HG03342 (cell line): ENCODE data around the gene SDHAF4.
"Not testable (repeated sequence)": the region's sequence is repeated elsewhere in the genome, so short reads cannot be mapped to it uniquely, and the experiment has no call there.

Source experiments
- ATAC-seq: cut with Tn5 transposase; IDR thresholded peaks from one replicate; pipeline ENCODE4 v1.9.1; 2021; ENCODE audit warnings: mild to moderate bottlenecking, moderate library complexity; ENCODE audit not compliant: unreplicated experiment

SDHAF4 gene

DNA sequence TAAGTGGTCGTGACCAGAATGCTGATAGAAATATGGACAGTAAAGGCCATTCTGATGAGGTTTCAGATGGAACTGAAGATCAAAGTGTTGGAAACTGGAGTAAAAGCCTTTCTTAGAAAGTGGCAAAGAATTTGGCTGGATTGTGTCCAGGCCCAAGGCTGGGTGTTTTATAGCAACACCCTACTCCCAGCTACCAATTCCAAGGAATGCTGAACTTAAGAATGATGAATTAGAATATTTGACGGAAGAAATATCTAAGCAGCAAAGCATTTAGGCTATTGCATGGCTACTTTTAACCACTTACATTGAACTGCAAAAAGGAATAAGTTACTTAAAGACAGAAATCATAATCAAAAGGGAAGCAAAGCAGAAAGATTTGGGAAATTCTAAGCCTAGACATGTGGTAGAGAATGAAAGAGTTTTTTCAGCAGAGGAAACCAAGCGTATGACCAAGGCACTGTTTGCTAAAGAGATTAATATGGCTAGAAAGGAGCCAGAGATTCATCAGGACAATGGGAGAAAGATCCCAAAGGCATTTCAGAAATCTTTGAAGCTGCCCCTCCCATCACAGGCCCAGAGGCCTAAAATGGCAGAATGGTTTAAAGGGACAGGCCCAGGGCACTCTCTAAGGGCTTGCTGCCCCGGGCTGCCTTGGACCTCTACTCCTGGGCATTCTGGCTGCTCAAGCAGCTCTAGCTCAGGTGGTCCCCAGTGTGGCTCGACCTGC is 25.8 kb downstream of the SDHAF4 start:
- ATAC-seq: no peak

DNA sequence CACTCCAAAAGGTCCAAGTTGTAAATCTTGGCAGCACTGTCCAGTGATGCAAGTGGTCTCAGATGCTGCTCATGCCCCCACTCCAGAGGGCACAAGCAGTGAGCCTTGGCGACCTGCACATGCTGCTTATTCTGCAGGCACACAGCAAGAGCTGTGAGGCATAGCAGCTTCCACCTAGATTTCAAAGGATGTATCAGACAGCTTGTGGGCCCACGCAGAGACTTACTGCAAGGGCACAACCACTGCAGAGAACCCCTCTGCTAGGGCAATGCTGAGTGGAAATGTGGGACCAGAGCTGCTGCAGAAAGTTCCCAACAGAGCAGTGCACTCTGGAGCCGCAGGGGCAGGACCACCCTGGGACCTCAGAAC is 26.4 kb downstream of the SDHAF4 start:
- no peak for ATAC-seq

DNA sequence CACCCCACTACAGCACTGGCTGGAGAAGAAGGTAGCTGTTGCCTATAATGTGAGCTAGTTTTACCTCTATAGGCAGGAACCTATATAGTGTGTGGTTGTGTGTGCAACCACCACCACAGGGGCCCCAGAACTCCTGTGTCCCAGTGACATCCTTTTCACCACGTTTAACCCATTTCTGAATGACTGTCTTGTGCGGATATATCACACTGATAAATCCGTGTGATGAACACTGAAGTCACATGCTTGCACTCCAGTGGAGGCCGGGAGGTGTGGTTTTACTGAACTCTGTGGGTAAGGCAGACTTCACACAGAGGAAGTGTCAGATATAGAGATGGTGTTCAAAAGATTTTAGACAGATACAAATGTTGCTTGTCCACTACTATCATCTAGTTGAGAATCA is 32.5 kb downstream of the SDHAF4 start:
- no peak for ATAC-seq

DNA sequence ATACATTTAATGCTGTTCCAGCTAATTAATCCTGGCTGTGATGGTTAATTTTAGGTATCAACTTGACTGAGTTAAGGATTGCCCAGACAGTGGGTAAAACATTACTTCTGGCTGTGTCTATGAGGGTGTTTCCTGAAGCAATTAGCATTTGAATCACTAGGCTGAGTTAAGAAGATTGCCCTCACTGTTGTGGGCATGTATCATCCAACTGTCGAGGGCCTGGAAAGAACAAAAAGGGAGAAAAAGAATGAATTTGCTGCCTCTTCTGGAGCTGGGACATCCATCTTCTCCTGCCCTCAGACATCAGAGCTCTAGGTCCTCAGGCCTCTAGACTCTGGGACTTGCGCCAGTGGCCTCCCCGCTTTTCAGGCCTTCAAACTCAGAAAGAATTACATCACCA is 34.3 kb downstream of the SDHAF4 start:
- no peak for ATAC-seq

DNA sequence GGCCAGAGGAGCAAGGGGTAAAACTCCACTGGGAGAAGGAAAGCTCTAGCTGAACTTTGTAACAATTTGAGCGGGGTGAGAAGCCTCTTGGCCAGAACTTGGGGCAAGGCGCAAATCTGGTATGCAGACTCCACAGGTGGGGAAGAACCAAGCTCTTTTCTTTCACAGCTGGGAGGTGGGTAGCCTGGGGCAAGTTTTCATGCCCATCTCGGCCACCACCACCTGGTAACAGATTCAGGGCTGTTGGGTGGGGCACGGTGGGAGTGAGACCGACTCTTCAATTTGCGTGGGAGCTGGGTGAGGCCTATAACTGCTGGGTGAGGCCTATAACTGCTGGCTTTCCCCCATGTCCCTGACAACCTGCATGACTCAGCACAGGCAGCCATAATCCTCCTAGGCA is 37.5 kb downstream of the SDHAF4 start:
- ATAC-seq: no peak

DNA sequence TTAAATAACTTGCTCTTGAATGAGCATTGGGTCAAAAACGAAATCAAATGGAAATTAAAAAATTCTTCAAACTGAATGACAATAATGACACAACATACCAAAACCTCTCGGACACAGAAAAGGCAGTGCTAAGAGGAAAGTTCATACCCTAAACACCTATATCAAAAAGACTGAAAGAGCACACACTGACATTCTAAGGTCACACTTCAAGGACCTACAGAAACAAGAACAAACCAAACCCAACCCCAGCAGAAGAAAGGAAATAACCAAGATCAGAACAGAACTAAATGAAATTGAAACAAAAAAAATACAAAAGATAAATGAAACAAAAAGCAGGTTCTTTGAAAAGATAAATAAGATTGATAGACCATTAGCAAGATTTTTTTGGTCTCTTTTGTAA is 40.6 kb downstream of the SDHAF4 start:
- not testable (repeated sequence) for ATAC-seq

DNA sequence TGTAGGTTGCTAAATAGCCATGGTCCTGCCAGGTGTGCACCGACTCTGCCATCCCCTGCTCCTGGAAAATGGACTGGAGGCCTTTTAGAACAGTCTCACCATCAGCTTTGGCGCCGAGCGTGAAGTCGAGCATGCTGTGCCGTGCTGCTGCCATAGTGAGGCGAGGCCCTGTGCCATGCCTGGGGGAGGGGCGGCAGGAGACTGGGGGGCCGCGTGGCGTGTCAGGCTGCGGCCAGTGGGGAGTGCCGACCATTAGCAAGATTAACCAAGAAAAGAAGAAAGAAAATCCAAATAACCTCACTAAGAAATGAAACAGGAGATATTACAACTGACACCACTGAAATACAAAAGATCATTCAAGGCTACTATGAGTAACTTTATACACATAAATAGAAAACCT is 42.5 kb downstream of the SDHAF4 start:
- ATAC-seq: not testable (repeated sequence)

DNA sequence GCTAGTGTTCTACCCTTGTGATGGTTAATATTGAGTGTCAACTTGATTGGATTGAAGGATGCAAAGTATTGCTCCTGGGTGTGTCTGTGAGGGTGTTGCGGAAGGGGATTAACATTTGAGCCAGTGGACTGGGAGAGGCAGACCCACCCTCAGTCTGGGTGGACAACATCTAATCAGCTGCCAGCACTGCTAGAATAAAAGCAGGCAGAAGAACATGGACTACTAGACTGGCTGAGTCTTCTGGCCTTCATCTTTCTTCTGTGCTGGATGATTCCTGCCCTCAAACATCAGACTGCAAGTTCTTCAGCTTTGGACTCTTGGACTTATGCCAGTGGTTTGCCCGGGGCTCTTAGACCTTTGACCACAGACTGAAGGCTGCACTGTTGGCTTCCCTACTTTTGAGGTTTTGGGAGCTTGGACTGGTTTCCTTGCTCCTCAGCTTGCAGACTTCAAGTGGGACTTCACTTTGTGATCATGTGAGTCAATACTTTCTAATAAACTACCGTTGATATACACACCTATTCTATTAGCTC is 50.1 kb downstream of the SDHAF4 start:
- no peak for ATAC-seq

DNA sequence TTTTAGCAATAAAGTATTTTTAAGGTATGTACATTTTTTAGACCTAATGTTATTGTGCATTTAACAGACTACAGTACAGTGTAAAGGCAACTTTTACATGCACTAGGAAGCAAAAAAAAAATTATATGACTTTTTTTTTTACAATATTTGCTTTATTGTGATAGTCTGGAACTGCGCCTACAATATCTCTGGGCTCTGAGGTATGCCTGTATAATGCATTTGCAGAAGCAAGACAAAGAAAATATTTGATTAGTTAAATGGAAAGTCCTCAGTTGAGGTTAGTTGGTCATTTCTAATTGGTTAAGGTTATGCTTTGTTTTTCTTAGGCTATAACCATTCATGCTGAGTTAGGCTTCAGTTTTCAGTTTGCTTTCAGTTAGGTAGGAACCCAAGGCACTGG is 54.0 kb downstream of the SDHAF4 start:
- no peak for ATAC-seq

DNA sequence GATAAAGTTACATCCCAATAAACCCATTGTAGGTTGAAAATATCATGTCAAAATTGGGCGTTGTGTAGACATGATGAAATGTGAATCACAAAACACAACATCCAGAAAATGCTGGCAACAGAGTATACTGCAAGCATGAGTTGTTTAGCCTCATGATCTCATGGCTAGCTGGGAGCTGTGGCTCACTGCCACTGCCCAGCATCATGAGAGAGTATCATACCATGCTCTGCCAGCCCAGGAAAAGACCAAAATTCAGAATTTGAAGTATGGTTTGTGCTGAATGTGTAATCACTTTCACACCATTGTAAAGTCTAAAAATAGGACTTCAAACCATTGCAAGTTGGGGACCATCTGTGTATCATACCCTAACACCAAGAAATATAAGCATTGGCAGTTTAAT is 55.7 kb downstream of the SDHAF4 start:
- ATAC-seq: no peak

DNA sequence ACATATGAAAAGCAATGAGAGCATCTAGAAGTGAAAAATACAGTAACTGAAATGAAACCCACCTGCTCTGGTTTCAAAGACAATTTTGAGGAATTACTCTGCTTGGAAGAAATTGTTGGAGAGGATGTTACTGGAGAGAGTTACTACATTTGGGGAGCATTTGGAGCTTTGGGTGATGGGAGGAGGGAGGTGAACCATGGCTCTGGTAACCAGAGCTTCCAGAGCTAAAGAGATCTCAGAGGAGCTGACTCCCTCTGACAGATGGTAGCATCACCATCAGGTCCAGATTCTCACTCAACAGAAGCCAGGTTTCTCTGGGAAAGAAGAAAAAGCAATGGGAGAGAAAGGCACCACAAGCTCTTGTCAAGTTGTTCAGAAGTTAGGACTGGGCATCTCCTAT is 58.7 kb downstream of the SDHAF4 start:
- ATAC-seq: no peak

DNA sequence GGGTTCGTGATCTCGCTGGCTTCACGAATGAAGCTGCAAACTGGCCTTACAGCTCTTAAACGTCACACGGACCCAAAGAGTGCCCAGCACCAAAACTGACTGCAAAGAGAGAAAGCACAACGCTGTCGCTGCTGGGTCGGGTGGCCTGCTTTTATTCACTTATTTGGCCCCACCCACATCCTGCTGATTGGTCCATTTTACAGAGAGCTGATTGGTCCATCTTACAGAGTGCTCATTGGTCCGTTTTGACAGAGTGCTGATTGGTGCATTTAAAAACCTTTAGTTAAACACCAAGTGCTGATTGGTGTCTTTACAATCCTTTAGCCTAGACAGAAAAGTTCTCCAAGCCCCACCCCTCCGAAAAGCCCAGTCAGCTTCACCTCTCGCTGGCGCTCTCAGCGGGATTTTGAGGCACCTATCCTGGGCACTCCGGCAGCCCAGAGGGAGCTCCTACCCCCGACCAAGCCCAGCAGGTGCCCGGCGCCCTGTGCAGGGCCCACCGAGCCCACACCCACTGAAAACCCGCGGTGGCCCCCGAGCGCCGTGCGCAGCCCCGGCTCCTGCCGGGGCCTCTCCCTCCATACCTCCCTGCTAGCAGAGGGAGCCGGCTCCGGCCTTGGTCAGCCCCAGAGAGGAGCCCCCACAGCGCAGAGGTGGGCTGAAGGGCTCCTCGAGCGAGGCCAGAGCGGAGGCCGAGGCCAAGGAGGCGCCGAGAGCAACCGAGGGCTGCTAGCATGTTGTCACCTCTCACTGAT is 60.9 kb downstream of the SDHAF4 start:
- no peak for ATAC-seq

DNA sequence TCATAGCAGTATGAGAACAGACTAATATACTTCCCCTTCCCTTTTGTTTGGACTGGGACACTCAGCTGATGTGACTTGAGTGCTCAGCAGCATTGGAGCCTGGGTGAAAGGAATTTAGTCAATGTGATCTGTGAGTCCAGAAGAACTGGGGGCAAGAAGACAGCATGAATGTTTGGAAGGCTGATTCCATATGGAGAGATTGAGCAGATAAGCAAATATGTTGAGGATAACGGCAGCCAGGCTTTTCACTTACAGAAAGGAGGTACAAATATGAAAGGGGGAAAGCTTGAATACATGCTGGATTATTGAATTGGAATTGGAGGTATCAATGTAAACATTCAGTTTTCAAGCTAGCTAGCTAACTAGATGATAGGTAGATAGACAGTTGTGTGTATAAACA is 63.2 kb downstream of the SDHAF4 start:
- ATAC-seq: no peak

DNA sequence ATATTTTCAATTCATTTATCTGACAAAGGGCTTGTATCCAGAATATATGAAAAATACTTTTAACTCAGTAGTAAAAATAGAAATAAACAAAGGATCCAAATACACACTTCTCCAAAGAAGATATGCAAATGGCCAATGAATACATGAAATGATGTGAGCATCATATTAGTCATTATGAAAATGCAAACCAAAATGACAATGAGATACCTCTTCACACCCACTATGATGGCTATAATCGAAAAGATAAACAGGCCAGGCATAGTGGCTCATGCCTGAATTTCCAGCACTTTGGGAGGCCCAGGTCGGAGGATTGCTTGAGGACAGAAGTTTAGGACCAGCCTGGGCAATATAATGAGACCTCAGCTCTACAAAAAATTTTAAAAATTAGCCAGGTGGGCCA is 67.1 kb downstream of the SDHAF4 start:
- ATAC-seq: no peak

DNA sequence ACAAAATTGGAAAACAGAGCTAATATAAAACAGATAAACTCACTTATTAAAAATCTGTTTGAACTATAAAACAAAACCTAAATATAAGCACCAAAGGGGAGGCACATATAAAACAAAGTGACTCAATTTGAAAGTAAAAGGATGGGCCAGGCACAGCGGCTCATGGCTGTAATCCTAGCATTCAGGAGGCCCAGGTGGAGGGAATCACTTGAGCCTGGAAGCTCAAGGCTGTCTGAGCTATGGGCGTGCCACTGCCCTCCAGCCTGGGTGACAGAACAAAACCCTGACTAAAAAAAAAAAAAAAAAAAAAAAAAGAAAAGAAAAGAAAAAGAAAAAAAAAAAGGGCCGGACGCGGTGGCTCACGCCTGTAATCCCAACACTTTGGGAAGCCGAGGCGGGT is 69.9 kb downstream of the SDHAF4 start:
- ATAC-seq: no peak

DNA sequence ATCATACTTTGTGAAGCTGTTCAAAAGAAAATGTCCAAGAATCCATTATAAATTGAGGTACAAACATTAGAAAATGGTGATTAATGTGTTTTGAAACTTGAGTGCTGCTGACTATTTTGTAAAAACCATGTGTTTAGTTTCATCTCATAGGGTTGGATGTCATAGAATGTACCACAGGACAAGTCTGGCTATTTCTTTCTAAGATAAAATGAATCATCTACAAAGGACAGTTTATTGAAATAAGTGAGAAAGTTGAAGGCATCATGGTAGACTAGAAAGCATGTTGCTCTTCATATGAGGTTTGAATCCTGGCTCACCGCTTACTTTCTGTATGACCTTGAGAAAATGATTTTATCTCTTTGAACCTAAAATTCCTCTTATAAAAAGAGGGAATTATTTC is 71.7 kb downstream of the SDHAF4 start:
- ATAC-seq: no peak
